Stomach (tissue), 9 donors: ENCODE measurements around the gene KCNK5. TPM values are rescaled to one million over a fixed set of nuclear protein-coding genes. Genes with fewer than 3 reads are reported as not detected.

Source experiments
- DNase-seq, 2 donors: peaks; one replicate each; pipeline versions ENCODE4 v3.0.0 to v3.0.0-alpha.2; 2013 to 2019
- H3K27ac ChIP-seq, 5 donors: fragments of 200-600 bp in 4 of 5; sonication (generic) in 4 of 5; one replicate each; pipeline ENCODE4 v1.5.1; 2013 to 2019; ENCODE audit warnings: mild to moderate bottlenecking in 1 of 5, moderate library complexity in 1 of 5
- H3K27me3 ChIP-seq, 3 donors: fragments of 200-600 bp; sonication (generic); one replicate each; pipeline ENCODE4 v1.5.1; 2017 to 2019; ENCODE audit warnings: mixed run types in 1 of 3
- H3K36me3 ChIP-seq, 4 donors: fragments of 200-600 bp; sonication (generic); 1 replicate in 3 of 4; 2 replicates in 1 of 4; pipeline ENCODE4 v1.5.1; 2016 to 2019
- H3K4me1 ChIP-seq, 4 donors: fragments of 200-600 bp; sonication (generic); one replicate each; pipeline ENCODE4 v1.5.1; 2016 to 2019
- H3K4me3 ChIP-seq, 4 donors: fragments of 200-600 bp; sonication (generic) in 3 of 4; one replicate each; pipeline ENCODE4 v1.5.1; 2016 to 2019; ENCODE audit warnings: mild to moderate bottlenecking in 1 of 4
- H3K9me3 ChIP-seq, 4 donors: fragments of 200-600 bp; sonication (generic); one replicate each; pipeline ENCODE4 v1.5.1; 2016 to 2019
- EP300 ChIP-seq: sonication (generic); formaldehyde crosslinking; IDR thresholded peaks from one replicate; pipeline ENCODE4 v1.6.1; 2017; ENCODE audit warnings: antibody characterized with exemption
- POLR2A ChIP-seq, 4 donors: fragments of 450-650 bp; IDR thresholded peaks; one replicate each; pipeline ENCODE4 v1.6.1; 2016; ENCODE audit warnings: antibody characterized with exemption in 4 of 4, control low read depth in 2 of 4, mild to moderate bottlenecking in 1 of 4, moderate library complexity in 1 of 4
- POLR2AphosphoS5 ChIP-seq, 3 donors: sonication (generic); formaldehyde crosslinking; IDR thresholded peaks; one replicate each; pipeline ENCODE4 v1.6.1; 2016; ENCODE audit warnings: antibody characterized with exemption in 3 of 3
- WGBS, 5 donors: extraction: QIAGEN DNeasy Blood & Tissue Kit in 3 of 5; methylation state at CpG; one replicate each; pipeline versions ENCODE4 v1.1.5 to v1.1.7; 2013 to 2018; 5-methylcytosine and 5-hydroxymethylcytosine counted together
- intact Hi-C: fragments of 100-400 bp; cut with DNase I; formaldehyde crosslinking; loops from one replicate; pipeline ENCODE4 v1.15.1; 2023; ENCODE audit warnings: low total_unique reads
- polyA plus RNA-seq, 3 donors: library from polyadenylated mRNA; stranded (reverse); fragments of 200-250 nt; gene quantifications; one replicate each; pipeline ENCODE4 v1.2.3, GENCODE V29; 2013
- total RNA-seq, 5 donors: library from RNA; depleted of rRNA; stranded (reverse); fragments of >200 nt; gene quantifications; one replicate each; pipeline versions ENCODE4 v1.1.0 to v1.2.3, GENCODE V29; 2014 to 2016
- TF ChIP-seq, protein P1 (sequence below), 7 experiments: fragments of 450-650 bp in 4 of 7; fragments of 200-600 bp in 3 of 7; sonication (generic) in 3 of 7; IDR thresholded peaks; one replicate each; pipeline ENCODE4 v1.5.1; 2016 to 2019; ENCODE audit warnings: antibody characterized with exemption in 7 of 7, control low read depth in 2 of 7, mild to moderate bottlenecking in 1 of 7
- donor health status: healthy with polysubstance abuse.
- donor health status: Bipolar disorder and iron deficiency.
- donor health status: healthy.

KCNK5 gene
- total and polyA plus RNA-seq, 8 donors: 4.9 to 30.7 (median 10.3) TPM

DNA sequence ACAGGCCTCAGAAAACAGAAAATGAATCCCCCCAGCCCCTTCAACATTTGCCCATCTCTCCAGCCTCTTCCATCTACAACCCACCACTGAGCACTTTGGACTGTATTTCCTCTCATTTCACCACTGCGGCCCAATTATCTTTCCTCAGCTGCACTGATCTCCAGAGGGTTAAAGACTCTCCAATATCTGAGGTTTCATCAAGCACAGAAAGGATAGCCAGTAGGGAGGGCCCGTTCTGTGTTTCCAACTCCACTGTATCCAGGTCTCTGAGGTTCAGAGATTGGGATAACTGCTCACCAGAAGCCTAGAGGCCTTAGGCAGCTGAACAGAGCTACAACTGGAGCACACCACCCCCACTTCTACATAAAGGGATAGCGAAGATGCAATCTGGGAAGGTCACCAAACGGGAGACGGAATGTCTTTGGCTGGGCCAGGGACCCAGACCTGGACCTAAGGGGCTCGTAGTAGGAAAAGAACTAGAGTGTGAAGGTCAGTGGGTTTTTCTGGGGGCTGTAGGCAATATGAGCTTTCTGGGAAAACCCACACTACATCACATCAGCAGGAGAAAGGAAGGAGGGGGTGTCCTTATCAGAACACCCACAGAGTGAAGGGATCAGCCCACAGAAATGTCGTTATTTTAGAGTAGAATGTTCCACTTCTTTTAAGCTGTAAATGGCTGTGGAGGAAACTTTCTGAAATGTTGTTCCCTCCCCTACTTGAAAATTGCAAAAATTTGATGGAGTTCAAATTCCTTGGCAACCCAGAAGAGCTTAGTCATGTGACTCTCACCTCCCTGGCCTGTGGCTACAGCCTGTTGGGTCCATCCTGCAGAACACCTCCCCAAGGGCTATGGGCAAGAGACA is 7.3 kb downstream of the KCNK5 start:
- no peaks in the 10 kb centered on the region for H3K36me3 ChIP-seq
- no peaks in the 10 kb centered on the region for H3K9me3 ChIP-seq
- WGBS, 5 donors: 56 to 71% (median 67%) methylated on average over 7 of the region's 7 CpGs
- H3K4me3 ChIP-seq: no peak overlapping the region
- intact Hi-C loops: no loop called here
- peak in 1 of 2 donors; percentile 2 for DNase-seq
- peaks cover 8 to 86% (median 53%) of the 10 kb centered on the region in 4 donors for H3K4me1 ChIP-seq
- H3K27ac ChIP-seq: peak overlapping the region in 2 of 5 donors; percentile 16 to 20
- peaks cover 0 to 15% (median 0%) of the 10 kb centered on the region in 3 donors for H3K27me3 ChIP-seq
- TF ChIP-seq, protein P1, sequence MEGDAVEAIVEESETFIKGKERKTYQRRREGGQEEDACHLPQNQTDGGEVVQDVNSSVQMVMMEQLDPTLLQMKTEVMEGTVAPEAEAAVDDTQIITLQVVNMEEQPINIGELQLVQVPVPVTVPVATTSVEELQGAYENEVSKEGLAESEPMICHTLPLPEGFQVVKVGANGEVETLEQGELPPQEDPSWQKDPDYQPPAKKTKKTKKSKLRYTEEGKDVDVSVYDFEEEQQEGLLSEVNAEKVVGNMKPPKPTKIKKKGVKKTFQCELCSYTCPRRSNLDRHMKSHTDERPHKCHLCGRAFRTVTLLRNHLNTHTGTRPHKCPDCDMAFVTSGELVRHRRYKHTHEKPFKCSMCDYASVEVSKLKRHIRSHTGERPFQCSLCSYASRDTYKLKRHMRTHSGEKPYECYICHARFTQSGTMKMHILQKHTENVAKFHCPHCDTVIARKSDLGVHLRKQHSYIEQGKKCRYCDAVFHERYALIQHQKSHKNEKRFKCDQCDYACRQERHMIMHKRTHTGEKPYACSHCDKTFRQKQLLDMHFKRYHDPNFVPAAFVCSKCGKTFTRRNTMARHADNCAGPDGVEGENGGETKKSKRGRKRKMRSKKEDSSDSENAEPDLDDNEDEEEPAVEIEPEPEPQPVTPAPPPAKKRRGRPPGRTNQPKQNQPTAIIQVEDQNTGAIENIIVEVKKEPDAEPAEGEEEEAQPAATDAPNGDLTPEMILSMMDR (IDR thresholded peaks at IDR 0.05): no peak
- TF ChIP-seq POLR2A (IDR thresholded peaks at IDR 0.05): no peak
- TF ChIP-seq EP300: no peak
- no peak for TF ChIP-seq POLR2AphosphoS5 (IDR thresholded peaks at IDR 0.05)

DNA sequence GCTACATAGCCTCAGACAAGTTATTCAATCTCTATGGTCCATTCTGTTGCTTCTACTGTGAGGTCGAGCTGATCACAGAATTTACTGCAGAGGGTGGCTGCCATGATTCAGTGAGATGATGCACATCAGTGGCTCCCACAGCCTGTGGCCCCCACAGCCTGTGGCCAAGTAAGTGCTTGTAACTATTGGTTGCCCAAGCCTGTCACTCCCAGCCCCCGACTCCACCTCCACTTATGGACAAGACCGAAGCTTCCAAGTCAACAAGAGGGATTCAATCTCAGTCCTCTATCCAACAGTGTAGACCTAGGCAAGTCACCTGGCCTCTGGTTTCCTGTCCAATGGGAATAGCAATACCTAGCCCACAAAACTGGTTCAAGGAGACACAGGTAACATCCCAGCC is 8.2 kb downstream of the KCNK5 start:
- peak in 1 of 2 donors; percentile 0 for DNase-seq
- Histone ChIP-seq H3K27me3 (peaks cover 0 to 8% (median 0%) of the 10 kb centered on the region in 3 donors), H3K27ac (no peak overlapping the region), H3K4me3 (no peak overlapping the region), H3K4me1 (peaks cover 0 to 84% (median 59%) of the 10 kb centered on the region in 4 donors), H3K36me3 (no peaks in the 10 kb centered on the region), H3K9me3 (no peaks in the 10 kb centered on the region)
- TF ChIP-seq POLR2A (IDR thresholded peaks at IDR 0.05) (no peak), EP300 (no peak), POLR2AphosphoS5 (IDR thresholded peaks at IDR 0.05) (no peak)
- TF ChIP-seq, protein P1 (IDR thresholded peaks at IDR 0.05): no peak
- 81 to 89% (median 86%) methylated on average over 3 of the region's 3 CpGs for WGBS, 5 donors
- intact Hi-C loops: no loop called here

DNA sequence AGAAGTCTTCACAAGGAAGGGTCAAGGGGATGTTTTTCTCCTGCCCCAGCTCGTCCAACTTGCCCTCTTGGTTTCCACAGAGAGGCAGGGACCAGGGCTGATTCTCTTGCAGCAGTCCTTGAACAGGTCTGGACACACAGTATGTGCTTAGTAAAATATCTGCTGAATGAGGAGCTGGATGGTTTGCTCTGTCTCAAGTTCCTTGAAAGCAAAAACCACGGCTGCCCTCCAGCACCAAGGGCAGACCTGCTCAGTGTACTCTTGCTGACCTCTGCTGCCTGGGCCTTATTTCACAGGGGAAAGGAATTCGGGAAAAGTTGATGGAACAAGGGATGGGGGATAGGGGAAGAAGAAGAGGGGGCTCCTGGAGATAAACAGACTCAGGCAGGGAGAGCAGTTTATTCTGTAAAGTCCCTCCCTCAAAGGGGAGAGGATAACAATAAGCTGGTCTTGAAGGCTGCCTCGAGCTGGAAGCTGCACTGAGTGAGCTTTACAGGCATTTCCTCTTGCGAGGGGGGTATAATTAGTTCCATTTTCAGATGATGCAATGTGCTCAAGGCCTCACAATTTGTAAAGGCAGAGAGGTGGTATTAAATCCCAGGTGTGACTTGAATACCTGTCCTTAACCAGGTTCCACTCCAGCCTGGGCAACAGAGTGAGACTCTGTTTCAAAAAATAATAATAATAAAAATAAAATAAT is 10.3 kb downstream of the KCNK5 start:
- Histone ChIP-seq H3K4me3 (no peak overlapping the region), H3K27ac (peak overlapping the region in 4 of 5 donors; percentile 6 to 76 (median 53)), H3K4me1 (peaks cover 17 to 85% (median 68%) of the 10 kb centered on the region in 4 donors), H3K9me3 (no peaks in the 10 kb centered on the region), H3K36me3 (no peaks in the 10 kb centered on the region), H3K27me3 (no peaks in the 10 kb centered on the region)
- 18 to 39% (median 25%) methylated on average over 5 of the region's 5 CpGs for WGBS, 5 donors
- DNase-seq: peak in 1 of 2 donors; percentile 49
- TF ChIP-seq, protein P1 (IDR thresholded peaks at IDR 0.05): peak in 1 of 7 experiments; percentile 26
- TF ChIP-seq POLR2A (IDR thresholded peaks at IDR 0.05) (no peak), EP300 (no peak), POLR2AphosphoS5 (IDR thresholded peaks at IDR 0.05) (no peak)
- intact Hi-C loops: no loop called here

DNA sequence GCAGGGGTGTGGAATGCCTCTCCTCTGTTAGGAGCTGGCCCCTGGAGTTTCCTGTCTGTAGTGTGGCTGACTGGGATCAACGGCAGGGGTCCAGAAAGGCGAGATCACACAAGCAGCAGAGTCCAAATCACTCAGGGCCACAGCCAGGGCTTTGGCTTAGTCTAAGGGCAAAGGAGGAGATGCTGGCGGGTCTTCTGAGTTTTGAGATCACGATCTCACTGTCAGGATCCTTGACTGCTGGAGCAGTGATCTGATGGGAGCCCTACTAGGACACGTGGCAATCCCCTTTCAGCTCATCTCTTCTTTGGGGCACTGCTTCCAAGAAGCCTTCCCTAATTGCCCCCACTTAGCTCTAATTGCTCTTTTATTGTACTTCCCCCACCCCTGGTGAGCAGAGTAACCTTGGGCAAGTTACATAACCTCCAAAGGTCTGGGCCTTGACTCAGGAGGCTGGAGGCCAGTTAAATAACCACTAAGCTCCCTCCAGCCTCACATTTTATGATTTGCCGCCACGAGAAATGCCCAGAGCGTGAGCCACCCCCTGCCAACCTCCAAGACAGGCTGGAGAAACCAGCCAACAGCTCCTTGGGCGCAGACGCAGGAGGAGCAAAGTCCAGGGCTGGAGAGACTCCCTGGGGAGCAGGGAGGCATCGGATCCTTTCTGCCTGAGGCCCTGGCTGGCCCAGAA is 12.0 kb downstream of the KCNK5 start:
- DNase-seq: peak; percentile 49 to 51
- no peak overlapping the region for H3K4me3 ChIP-seq
- no peaks in the 10 kb centered on the region for H3K27me3 ChIP-seq
- H3K36me3 ChIP-seq: no peaks in the 10 kb centered on the region
- peak in 1 of 3 donors; percentile 7 for TF ChIP-seq POLR2AphosphoS5 (IDR thresholded peaks at IDR 0.05)
- TF ChIP-seq POLR2A (IDR thresholded peaks at IDR 0.05): no peak
- intact Hi-C loops: no loop called here
- peaks cover 18 to 86% (median 62%) of the 10 kb centered on the region in 4 donors for H3K4me1 ChIP-seq
- WGBS, 5 donors: 30 to 57% (median 39%) methylated on average over 11 of the region's 11 CpGs
- H3K27ac ChIP-seq: peak overlapping the region; percentile 25 to 76 (median 48)
- H3K9me3 ChIP-seq: no peaks in the 10 kb centered on the region
